ENCODE results near the gene BBLN.

- TF ChIP-seq CTCF (IDR thresholded peaks at IDR 0.05 in 4 of 5, conservative IDR thresholded peaks at IDR 0.05 in 1 of 5) (no peak), POLR2A (IDR thresholded peaks at IDR 0.05) (no peak)
These were observed 10.9 kb upstream of the BBLN start, which contains the start of gene LCN2 for GRCh38 chr9:128149001-128149701.
